Measurements from ENCODE around the gene P2RY8.
"Not testable (repeated sequence)": the region's sequence is repeated elsewhere in the genome, so short reads cannot be mapped to it uniquely, and the experiment has no call there.

The P2RY8 gene

DNA sequence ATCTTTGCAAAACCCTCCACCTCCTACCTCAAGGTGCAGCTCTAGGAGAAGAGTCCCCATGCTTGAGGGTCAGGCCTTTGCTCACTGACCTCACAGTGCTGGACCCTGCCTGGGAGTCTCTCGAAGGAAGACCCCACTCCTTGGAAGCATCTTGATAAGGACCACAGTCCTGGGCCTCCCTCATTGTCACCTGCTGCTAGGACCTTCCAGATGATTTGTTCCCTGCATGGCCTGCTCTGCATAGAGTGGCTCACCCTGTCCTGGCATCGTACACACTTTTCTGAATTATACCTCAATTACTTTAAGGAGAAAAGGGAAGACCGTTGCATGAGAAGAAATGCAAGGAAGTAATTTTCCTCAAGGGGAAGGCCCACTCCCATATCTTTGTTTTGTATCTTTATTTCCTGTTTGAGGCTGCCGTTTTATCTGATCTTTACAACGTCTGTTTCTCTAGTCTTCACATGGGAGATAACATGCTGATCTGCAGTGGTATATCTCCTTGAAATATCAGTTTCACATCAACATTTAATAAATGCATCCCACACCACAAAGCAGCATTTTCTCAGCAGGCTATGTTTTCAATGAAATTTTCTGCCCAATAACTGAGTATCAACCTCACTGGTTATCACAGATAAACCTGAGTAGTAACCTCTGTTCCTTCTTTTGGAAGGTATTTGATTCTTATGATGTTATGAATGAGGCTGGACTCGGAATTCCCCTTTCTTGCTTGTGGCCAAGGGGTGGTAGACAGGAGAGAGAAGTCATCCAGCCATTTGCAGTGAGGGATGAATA lies 39.4 kb upstream of the P2RY8 start:
- H3K27me3 ChIP-seq (replicated peaks in 2 of 5; ENCODE audit: control insufficient read depth in 4 of 5, insufficient read depth in 5 of 5, low read length in 4 of 5) = no peaks in the 10 kb centered on the region
- peaks cover 3 to 44% (median 27%) of the 10 kb centered on the region in 4 experiments for H3K4me1 ChIP-seq (ENCODE audit: control extremely low read depth in 1 of 4, control insufficient read depth in 4 of 4, insufficient read depth in 4 of 4, low read length in 3 of 4)
- H3K27ac ChIP-seq (ENCODE audit: insufficient read depth in 1 of 2, low read depth in 1 of 2, low read length in 2 of 2, poor library complexity in 1 of 2, severe bottlenecking in 2 of 2) = no peak overlapping the region
- no peaks in the 10 kb centered on the region for H3K9me3 ChIP-seq (ENCODE audit: control extremely low read depth in 1 of 5, control insufficient read depth in 4 of 5, insufficient read depth in 2 of 5, low read depth in 1 of 5, low read length in 4 of 5)
- H3K36me3 ChIP-seq (ENCODE audit: control insufficient read depth in 4 of 4, insufficient read depth in 4 of 4, low read length in 3 of 4) = no peaks in the 10 kb centered on the region
- DNase-seq = peak in 2 of 3 donors; percentile 55 to 64
- 47% methylated on average over 4 of the region's 6 CpGs for WGBS (ENCODE audit: insufficient coverage)
- CTCF ChIA-PET = no interaction called here
- POLR2A ChIA-PET = no interaction called here
- peak overlapping the region in 2 of 7 experiments; percentile 2 to 17 for H3K4me3 ChIP-seq (ENCODE audit: control insufficient read depth in 1 of 7, extremely low read depth in 1 of 7, insufficient read depth in 4 of 7, low read depth in 2 of 7, low read length in 6 of 7)

GRCh38 chrX:1574181-1574580 lies 37.2 kb upstream of the P2RY8 start:
- H3K27ac ChIP-seq (ENCODE audit: insufficient read depth in 1 of 2, low read depth in 1 of 2, low read length in 2 of 2, poor library complexity in 1 of 2, severe bottlenecking in 2 of 2); CTCF ChIA-PET; H3K4me3 ChIP-seq (ENCODE audit: control insufficient read depth in 1 of 7, extremely low read depth in 1 of 7, insufficient read depth in 4 of 7, low read depth in 2 of 7, low read length in 6 of 7); POLR2A ChIA-PET; H3K36me3 ChIP-seq (ENCODE audit: control insufficient read depth in 4 of 4, insufficient read depth in 4 of 4, low read length in 3 of 4); DNase-seq; H3K27me3 ChIP-seq (replicated peaks in 2 of 5; ENCODE audit: control insufficient read depth in 4 of 5, insufficient read depth in 5 of 5, low read length in 4 of 5); H3K9me3 ChIP-seq (ENCODE audit: control extremely low read depth in 1 of 5, control insufficient read depth in 4 of 5, insufficient read depth in 2 of 5, low read depth in 1 of 5, low read length in 4 of 5): not testable (repeated sequence)
- H3K4me1 ChIP-seq (ENCODE audit: control extremely low read depth in 1 of 4, control insufficient read depth in 4 of 4, insufficient read depth in 4 of 4, low read length in 3 of 4) = peaks cover 3 to 54% (median 38%) of the 10 kb centered on the region in 4 experiments
- WGBS (ENCODE audit: insufficient coverage) = 95% methylated on average over 16 of the region's 19 CpGs

DNA sequence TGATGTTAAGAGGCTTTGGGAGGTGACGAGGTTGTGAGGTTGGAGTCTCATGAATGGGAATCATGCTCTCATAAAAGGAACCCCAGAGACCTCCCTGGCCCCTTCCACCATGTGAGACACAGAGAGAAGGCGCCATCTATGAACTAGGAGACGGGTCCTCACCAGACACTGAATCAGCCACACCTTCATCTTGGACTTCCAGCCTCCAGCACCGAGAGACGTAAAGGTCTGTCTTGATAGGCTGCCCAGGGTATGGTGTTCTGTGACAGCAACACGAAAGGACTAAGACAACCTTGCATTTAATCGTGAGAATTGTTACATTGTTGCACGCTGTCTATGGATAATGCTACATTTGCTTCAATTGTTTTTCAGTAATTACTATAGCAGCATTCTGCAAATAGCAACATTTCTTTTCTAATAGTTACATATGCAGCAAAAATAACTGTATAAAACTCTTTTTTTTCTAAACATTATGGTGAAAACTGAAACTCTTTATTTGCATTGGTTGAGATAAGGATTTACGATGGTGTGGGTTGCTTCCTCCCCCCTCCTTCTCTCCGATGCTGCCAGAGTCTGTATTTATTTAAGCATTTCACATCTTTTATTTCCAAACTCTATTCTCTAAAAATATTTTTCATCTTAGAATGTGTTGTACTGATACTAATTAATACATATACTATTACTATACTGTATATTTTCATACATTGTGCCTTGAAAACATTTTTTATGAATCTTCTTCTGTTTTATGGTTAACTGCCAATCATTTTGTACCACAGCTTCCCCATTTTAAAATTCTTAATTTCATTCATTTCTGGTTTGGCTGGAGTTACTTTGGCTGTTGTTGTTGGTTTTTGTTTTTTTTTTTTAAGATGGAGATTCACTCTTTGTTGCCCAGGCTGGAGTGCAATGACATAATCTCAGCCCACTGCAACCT lies 28.0 kb upstream of the P2RY8 start:
- no peaks in the 10 kb centered on the region for H3K36me3 ChIP-seq (ENCODE audit: control insufficient read depth in 4 of 4, insufficient read depth in 4 of 4, low read length in 3 of 4)
- H3K9me3 ChIP-seq (ENCODE audit: control extremely low read depth in 1 of 5, control insufficient read depth in 4 of 5, insufficient read depth in 2 of 5, low read depth in 1 of 5, low read length in 4 of 5) = no peaks in the 10 kb centered on the region
- ChIA-PET CTCF (no interaction called here), POLR2A (no interaction called here)
- peak overlapping the region in 6 of 7 experiments; percentile 4 to 66 (median 35) for H3K4me3 ChIP-seq (ENCODE audit: control insufficient read depth in 1 of 7, extremely low read depth in 1 of 7, insufficient read depth in 4 of 7, low read depth in 2 of 7, low read length in 6 of 7)
- peaks cover 4 to 30% (median 22%) of the 10 kb centered on the region in 4 experiments for H3K4me1 ChIP-seq (ENCODE audit: control extremely low read depth in 1 of 4, control insufficient read depth in 4 of 4, insufficient read depth in 4 of 4, low read length in 3 of 4)
- peak; percentile 44 to 89 (median 87) for DNase-seq
- peak overlapping the region; percentile 37 to 76 for H3K27ac ChIP-seq (ENCODE audit: insufficient read depth in 1 of 2, low read depth in 1 of 2, low read length in 2 of 2, poor library complexity in 1 of 2, severe bottlenecking in 2 of 2)
- WGBS (ENCODE audit: insufficient coverage) = 53% methylated on average over 3 of the region's 10 CpGs
- no peaks in the 10 kb centered on the region for H3K27me3 ChIP-seq (replicated peaks in 2 of 5; ENCODE audit: control insufficient read depth in 4 of 5, insufficient read depth in 5 of 5, low read length in 4 of 5)

- peaks cover 4 to 30% (median 23%) of the 10 kb centered on the region in 4 experiments for H3K4me1 ChIP-seq (ENCODE audit: control extremely low read depth in 1 of 4, control insufficient read depth in 4 of 4, insufficient read depth in 4 of 4, low read length in 3 of 4)
- H3K4me3 ChIP-seq (ENCODE audit: control insufficient read depth in 1 of 7, extremely low read depth in 1 of 7, insufficient read depth in 4 of 7, low read depth in 2 of 7, low read length in 6 of 7); H3K27me3 ChIP-seq (replicated peaks in 2 of 5; ENCODE audit: control insufficient read depth in 4 of 5, insufficient read depth in 5 of 5, low read length in 4 of 5); H3K27ac ChIP-seq (ENCODE audit: insufficient read depth in 1 of 2, low read depth in 1 of 2, low read length in 2 of 2, poor library complexity in 1 of 2, severe bottlenecking in 2 of 2); H3K9me3 ChIP-seq (ENCODE audit: control extremely low read depth in 1 of 5, control insufficient read depth in 4 of 5, insufficient read depth in 2 of 5, low read depth in 1 of 5, low read length in 4 of 5); CTCF ChIA-PET; H3K36me3 ChIP-seq (ENCODE audit: control insufficient read depth in 4 of 4, insufficient read depth in 4 of 4, low read length in 3 of 4); POLR2A ChIA-PET; DNase-seq: not testable (repeated sequence)
- WGBS (ENCODE audit: insufficient coverage) = no CpG with 5 or more reads among the region's 7 CpGs
Measured at GRCh38 chrX:1564077-1564476, 27.1 kb upstream of the P2RY8 start.

- H3K27ac ChIP-seq (ENCODE audit: insufficient read depth in 1 of 2, low read depth in 1 of 2, low read length in 2 of 2, poor library complexity in 1 of 2, severe bottlenecking in 2 of 2) = no peak overlapping the region
- no peaks in the 10 kb centered on the region for H3K9me3 ChIP-seq (ENCODE audit: control extremely low read depth in 1 of 5, control insufficient read depth in 4 of 5, insufficient read depth in 2 of 5, low read depth in 1 of 5, low read length in 4 of 5)
- DNase-seq = no peak
- WGBS (ENCODE audit: insufficient coverage) = 41% methylated on average over 2 of the region's 2 CpGs
- H3K4me3 ChIP-seq (ENCODE audit: control insufficient read depth in 1 of 7, extremely low read depth in 1 of 7, insufficient read depth in 4 of 7, low read depth in 2 of 7, low read length in 6 of 7) = no peak overlapping the region
- no peaks in the 10 kb centered on the region for H3K27me3 ChIP-seq (replicated peaks in 2 of 5; ENCODE audit: control insufficient read depth in 4 of 5, insufficient read depth in 5 of 5, low read length in 4 of 5)
- CTCF ChIA-PET = no interaction called here
- peaks cover 4 to 26% (median 21%) of the 10 kb centered on the region in 4 experiments for H3K4me1 ChIP-seq (ENCODE audit: control extremely low read depth in 1 of 4, control insufficient read depth in 4 of 4, insufficient read depth in 4 of 4, low read length in 3 of 4)
- POLR2A ChIA-PET = no interaction called here
- H3K36me3 ChIP-seq (ENCODE audit: control insufficient read depth in 4 of 4, insufficient read depth in 4 of 4, low read length in 3 of 4) = no peaks in the 10 kb centered on the region
Measured at GRCh38 chrX:1561164-1561563, 24.2 kb upstream of the P2RY8 start.

DNA sequence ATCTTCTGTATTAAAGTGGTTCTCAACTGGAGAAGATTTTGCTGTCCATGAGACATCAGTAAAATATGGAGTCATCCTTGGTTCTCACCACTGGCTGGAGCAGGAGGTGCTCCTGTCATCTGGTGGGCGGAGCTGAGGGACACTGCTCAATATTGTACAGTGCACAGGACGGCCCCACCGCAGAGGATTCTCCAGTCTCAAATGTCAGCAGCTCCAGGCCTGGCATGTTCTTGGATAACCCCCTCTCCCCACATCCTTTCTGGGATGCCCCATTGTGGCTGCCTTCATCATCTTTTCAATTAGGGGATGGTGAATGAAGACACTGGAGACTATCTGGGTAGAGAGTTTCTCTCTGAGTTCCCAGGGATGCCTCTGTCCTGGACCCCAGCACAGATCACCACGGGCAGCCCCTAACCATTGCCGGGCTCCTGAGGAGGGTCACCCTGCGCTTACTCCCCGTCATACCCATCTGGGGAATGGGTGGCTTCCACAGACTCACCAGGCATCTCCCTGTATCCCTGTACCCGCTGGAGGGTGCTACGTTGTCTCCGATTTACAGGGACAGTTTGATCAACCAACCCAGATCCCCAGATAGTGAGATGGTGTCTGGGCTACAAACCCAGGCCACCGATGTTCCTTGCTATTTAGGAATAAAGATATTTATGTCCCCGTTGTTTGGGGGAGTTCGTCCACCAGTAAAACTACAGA lies 21.9 kb upstream of the P2RY8 start:
- H3K4me3 ChIP-seq (ENCODE audit: control insufficient read depth in 1 of 7, extremely low read depth in 1 of 7, insufficient read depth in 4 of 7, low read depth in 2 of 7, low read length in 6 of 7) = no peak overlapping the region
- CTCF ChIA-PET = no interaction called here
- no peaks in the 10 kb centered on the region for H3K27me3 ChIP-seq (replicated peaks in 2 of 5; ENCODE audit: control insufficient read depth in 4 of 5, insufficient read depth in 5 of 5, low read length in 4 of 5)
- POLR2A ChIA-PET = no interaction called here
- peaks cover 0 to 5% (median 0%) of the 10 kb centered on the region in 5 experiments for H3K9me3 ChIP-seq (ENCODE audit: control extremely low read depth in 1 of 5, control insufficient read depth in 4 of 5, insufficient read depth in 2 of 5, low read depth in 1 of 5, low read length in 4 of 5)
- WGBS (ENCODE audit: insufficient coverage) = 93% methylated on average over 9 of the region's 13 CpGs
- H3K4me1 ChIP-seq (ENCODE audit: control extremely low read depth in 1 of 4, control insufficient read depth in 4 of 4, insufficient read depth in 4 of 4, low read length in 3 of 4) = peaks cover 0 to 25% (median 14%) of the 10 kb centered on the region in 4 experiments
- DNase-seq = peak in 2 of 3 donors; percentile 18 to 55
- H3K36me3 ChIP-seq (ENCODE audit: control insufficient read depth in 4 of 4, insufficient read depth in 4 of 4, low read length in 3 of 4) = no peaks in the 10 kb centered on the region
- no peak overlapping the region for H3K27ac ChIP-seq (ENCODE audit: insufficient read depth in 1 of 2, low read depth in 1 of 2, low read length in 2 of 2, poor library complexity in 1 of 2, severe bottlenecking in 2 of 2)
